Kidney epithelial cell (primary cell): ENCODE data around the gene HAT1. TPM values are rescaled to one million over a fixed set of nuclear protein-coding genes. Genes with fewer than 3 reads are reported as not detected.

ENCODE experiments used
- DNase-seq: peaks from one replicate; pipeline ENCODE4 v3.0.0-alpha.2; 2010; ENCODE audit warnings: low read depth
- H3K27me3 ChIP-seq: 2 replicates; pipeline ENCODE4 v1.6.0; 2011; ENCODE audit warnings: low read length; ENCODE audit not compliant: control insufficient read depth, insufficient read depth
- H3K36me3 ChIP-seq: 2 replicates; pipeline ENCODE4 v1.5.1; 2011; ENCODE audit warnings: low read length; ENCODE audit not compliant: control insufficient read depth, insufficient read depth
- H3K4me3 ChIP-seq: 2 replicates; pipeline ENCODE4 v1.5.1; 2011; ENCODE audit warnings: low read depth, mild to moderate bottlenecking, control low read depth, low read length
- CTCF ChIP-seq: IDR thresholded peaks from 2 replicates; pipeline ENCODE4 v1.5.1; 2011; ENCODE audit warnings: mild to moderate bottlenecking, moderate library complexity, low read length, control low read depth, inconsistent platforms; ENCODE audit not compliant: insufficient read depth, poor library complexity, severe bottlenecking
- total RNA-seq: library from RNA; depleted of rRNA; stranded (reverse); fragments of >200 nt; gene quantifications from 2 replicates; pipeline ENCODE4 v1.2.3, GENCODE V29; 2015

Gene HAT1
- total RNA-seq, 1 donor from 2014 or later = 27.1 TPM

GRCh38 chr2:171909266-171909665 is 13.0 kb upstream of the HAT1 start:
- no peak for DNase-seq
- Histone ChIP-seq H3K36me3 (no peaks in the 10 kb centered on the region), H3K4me3 (no peak overlapping the region), H3K27me3 (no peaks in the 10 kb centered on the region)
- TF ChIP-seq CTCF = no peak

- TF ChIP-seq CTCF = no peak
- Histone ChIP-seq H3K36me3 (no peaks in the 10 kb centered on the region), H3K27me3 (no peaks in the 10 kb centered on the region), H3K4me3 (no peak overlapping the region)
- no peak for DNase-seq
Measured at GRCh38 chr2:171910494-171910893, 11.8 kb upstream of the HAT1 start.

- no peak for TF ChIP-seq CTCF
Measured at GRCh38 chr2:171913517-171913916, 8.7 kb upstream of the HAT1 start.

GRCh38 chr2:171919453-171919852 is 2.8 kb upstream of the HAT1 start:
- DNase-seq = no peak
- TF ChIP-seq CTCF = no peak
- Histone ChIP-seq H3K36me3 (no peaks in the 10 kb centered on the region), H3K27me3 (no peaks in the 10 kb centered on the region), H3K4me3 (no peak overlapping the region)

More at GRCh38 chr2:171913517-171913916, 8.7 kb upstream of the HAT1 start:
- Histone ChIP-seq H3K27me3 (no peaks in the 10 kb centered on the region), H3K36me3 (no peaks in the 10 kb centered on the region), H3K4me3 (no peak overlapping the region)
- DNase-seq = no peak

GRCh38 chr2:171921970-171922229 is 361 bp upstream of the HAT1 start:
- DNase-seq = no peak
- Histone ChIP-seq H3K27me3 (no peaks in the 10 kb centered on the region), H3K36me3 (no peaks in the 10 kb centered on the region), H3K4me3 (peak overlapping the region; percentile 34)
- TF ChIP-seq CTCF = no peak

GRCh38 chr2:171923206-171923605 is 945 bp downstream of the HAT1 start:
- no peak for DNase-seq
- Histone ChIP-seq H3K4me3 (peak overlapping the region; percentile 86), H3K27me3 (no peaks in the 10 kb centered on the region), H3K36me3 (no peaks in the 10 kb centered on the region)
- no peak for TF ChIP-seq CTCF
